Nephron progenitor cell (in vitro differentiated cells): ENCODE results near the gene GRIK4.

Experiments used
- DNase-seq: peaks from one replicate; pipeline ENCODE4 v3.0.0; 2021
- H3K27ac Mint-ChIP-seq: 2 replicates; pipeline ENCODE4 v1.8.0; 2021; ENCODE audit warnings: mild to moderate bottlenecking, moderate library complexity, mixed read lengths
- H3K27me3 Mint-ChIP-seq: 2 replicates; pipeline ENCODE4 v1.8.0; 2021; ENCODE audit warnings: mild to moderate bottlenecking, low read depth, mixed read lengths; ENCODE audit not compliant: poor library complexity
- H3K36me3 Mint-ChIP-seq: 2 replicates; pipeline ENCODE4 v1.8.0; 2021; ENCODE audit warnings: low read depth, mixed read lengths
- H3K4me1 Mint-ChIP-seq: 2 replicates; pipeline ENCODE4 v1.8.0; 2021; ENCODE audit warnings: mixed read lengths
- H3K4me3 Mint-ChIP-seq: 2 replicates; pipeline ENCODE4 v1.8.0; 2021; ENCODE audit warnings: mild to moderate bottlenecking, moderate library complexity, mixed read lengths
- H3K9me3 Mint-ChIP-seq: 2 replicates; pipeline ENCODE4 v1.8.0; 2021; ENCODE audit warnings: mild to moderate bottlenecking, moderate library complexity, mixed read lengths
- CTCF ChIP-seq: fragments of 200-600 bp; sonication (generic); IDR thresholded peaks from 2 replicates; pipeline ENCODE4 v1.5.0; 2021; ENCODE audit warnings: antibody characterized with exemption

The GRIK4 gene

DNA sequence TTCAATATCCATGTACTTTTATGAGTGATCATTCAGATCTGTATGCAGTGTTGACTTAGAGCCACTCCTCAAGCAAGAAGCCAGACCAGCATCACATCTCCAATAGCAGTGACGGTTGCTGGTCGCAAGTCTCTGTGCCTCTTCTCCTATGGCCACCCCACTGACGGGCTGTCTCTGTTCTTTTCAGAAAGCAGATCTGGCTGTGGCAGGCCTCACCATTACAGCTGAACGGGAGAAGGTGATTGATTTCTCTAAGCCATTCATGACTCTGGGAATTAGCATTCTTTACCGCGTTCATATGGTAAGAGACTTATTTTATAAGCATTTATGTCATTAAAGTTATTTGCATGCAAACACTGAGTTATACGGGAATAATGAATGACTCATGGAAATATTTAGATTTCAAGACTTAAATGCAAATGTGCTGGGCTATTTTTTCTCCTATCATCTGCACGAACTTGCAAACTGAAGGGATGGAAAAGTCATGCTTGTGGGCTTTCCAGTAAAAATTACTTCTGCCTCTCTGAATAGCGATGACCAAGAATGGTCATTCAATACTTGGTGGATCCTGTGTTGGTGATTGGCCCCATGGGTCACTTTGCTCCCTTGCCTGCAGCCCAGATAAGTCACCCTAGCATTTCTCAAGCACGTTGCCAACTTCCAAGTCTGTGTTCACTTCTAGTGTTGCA lies 428.8 kb downstream of the GRIK4 start:
- Mint-ChIP-seq H3K36me3 (peaks cover 5% of the 10 kb centered on the region), H3K9me3 (peaks cover 9% of the 10 kb centered on the region), H3K4me3 (no peak overlapping the region), H3K27ac (no peak overlapping the region), H3K27me3 (peaks cover 22% of the 10 kb centered on the region), H3K4me1 (peaks cover 29% of the 10 kb centered on the region)
- DNase-seq = no peak
- no peak for TF ChIP-seq CTCF

DNA sequence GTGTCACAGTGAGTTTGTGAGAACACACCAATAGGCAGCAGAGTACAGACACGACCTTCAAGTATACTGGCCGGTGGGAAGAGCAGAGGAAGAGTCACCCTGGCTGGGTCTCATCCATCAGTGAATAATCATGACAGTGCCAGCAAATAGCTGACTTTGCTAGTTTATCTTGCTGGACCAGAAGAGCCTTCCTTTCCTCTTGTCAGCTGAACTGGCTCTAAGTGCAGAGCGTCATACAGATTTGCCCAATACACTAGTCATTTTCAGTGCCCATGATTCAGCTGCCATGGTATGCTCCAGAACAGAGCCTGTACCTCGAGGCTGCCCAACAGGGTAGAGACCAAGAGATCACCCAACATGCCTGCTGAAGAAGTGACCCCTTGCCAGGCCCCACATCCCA lies 429.5 kb downstream of the GRIK4 start:
- no peak overlapping the region for H3K27ac Mint-ChIP-seq
- H3K27me3 Mint-ChIP-seq = peaks cover 23% of the 10 kb centered on the region
- H3K4me3 Mint-ChIP-seq = no peak overlapping the region
- no peak for DNase-seq
- H3K4me1 Mint-ChIP-seq = peaks cover 26% of the 10 kb centered on the region
- peaks cover 14% of the 10 kb centered on the region for H3K9me3 Mint-ChIP-seq
- peaks cover 6% of the 10 kb centered on the region for H3K36me3 Mint-ChIP-seq
- TF ChIP-seq CTCF = no peak

- peaks cover 14% of the 10 kb centered on the region for H3K9me3 Mint-ChIP-seq
- peaks cover 6% of the 10 kb centered on the region for H3K36me3 Mint-ChIP-seq
- DNase-seq = no peak
- H3K27me3 Mint-ChIP-seq = peaks cover 17% of the 10 kb centered on the region
- TF ChIP-seq CTCF = no peak
- peaks cover 13% of the 10 kb centered on the region for H3K4me1 Mint-ChIP-seq
- no peak overlapping the region for H3K27ac Mint-ChIP-seq
- no peak overlapping the region for H3K4me3 Mint-ChIP-seq
These were observed 431.2 kb downstream of the GRIK4 start for GRCh38 chr11:120942701-120943100.

- H3K36me3 Mint-ChIP-seq = peaks cover 6% of the 10 kb centered on the region
- H3K27me3 Mint-ChIP-seq = peaks cover 34% of the 10 kb centered on the region
- no peak overlapping the region for H3K4me3 Mint-ChIP-seq
- H3K9me3 Mint-ChIP-seq = peaks cover 14% of the 10 kb centered on the region
- no peak overlapping the region for H3K27ac Mint-ChIP-seq
- H3K4me1 Mint-ChIP-seq = no peaks in the 10 kb centered on the region
- TF ChIP-seq CTCF = no peak
- no peak for DNase-seq
These were observed 433.5 kb downstream of the GRIK4 start for GRCh38 chr11:120945042-120945441.

DNA sequence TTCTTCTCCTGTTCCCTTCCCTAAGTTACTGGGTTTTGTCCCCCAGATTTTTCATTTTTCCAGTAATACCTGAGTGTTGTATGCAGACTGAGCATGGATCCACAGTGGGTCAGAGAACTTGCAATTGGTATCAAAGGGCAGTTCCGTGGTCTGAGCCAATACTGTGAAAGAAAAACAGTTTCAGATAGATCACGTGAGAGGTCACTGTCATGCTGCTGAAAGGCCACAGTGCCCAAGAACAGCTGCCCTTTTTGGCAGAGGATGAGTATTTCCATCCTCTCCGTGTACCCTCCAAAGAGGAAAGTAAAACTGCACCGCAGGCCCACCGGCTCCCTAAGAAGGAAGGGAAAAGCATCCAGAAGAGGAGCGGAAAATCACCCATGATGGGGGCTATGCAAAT lies 439.3 kb downstream of the GRIK4 start:
- Mint-ChIP-seq H3K9me3 (no peaks in the 10 kb centered on the region), H3K36me3 (no peaks in the 10 kb centered on the region), H3K4me3 (no peak overlapping the region), H3K27ac (no peak overlapping the region), H3K27me3 (peaks cover 46% of the 10 kb centered on the region), H3K4me1 (peaks cover 13% of the 10 kb centered on the region)
- TF ChIP-seq CTCF = no peak
- no peak for DNase-seq
